NCI-H2171 treated with DMSO at 0.1 percent for 48 hours (cell line): ENCODE measurements around the gene PITPNC1.
"Not testable (repeated sequence)": the region's sequence is repeated elsewhere in the genome, so short reads cannot be mapped to it uniquely, and the experiment has no call there.

Source experiments
- DNase-seq: peaks from one replicate; lab custom pipeline; 2025; lab: John Stamatoyannopoulos, UW

PITPNC1 gene

DNA sequence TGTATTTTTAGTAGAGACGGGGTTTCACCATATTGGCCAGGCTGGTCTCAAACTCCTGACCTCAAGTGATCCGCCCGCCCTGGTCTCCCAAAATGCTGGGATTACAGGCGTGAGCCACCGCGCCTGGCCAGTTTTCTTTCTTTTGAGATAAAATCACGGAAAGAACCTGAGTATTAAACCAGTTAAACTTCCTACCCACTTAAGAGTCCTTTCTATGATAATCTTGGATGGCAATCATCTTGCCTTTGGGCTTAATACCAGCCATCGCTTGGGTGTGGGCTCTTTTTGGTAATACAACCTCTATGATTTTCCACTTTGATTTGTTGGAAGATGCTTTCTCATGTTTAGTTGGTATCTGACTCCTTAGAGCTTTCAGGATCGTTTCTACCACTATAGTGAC lies 24.0 kb downstream of the PITPNC1 start:
- DNase-seq, result no peak

DNA sequence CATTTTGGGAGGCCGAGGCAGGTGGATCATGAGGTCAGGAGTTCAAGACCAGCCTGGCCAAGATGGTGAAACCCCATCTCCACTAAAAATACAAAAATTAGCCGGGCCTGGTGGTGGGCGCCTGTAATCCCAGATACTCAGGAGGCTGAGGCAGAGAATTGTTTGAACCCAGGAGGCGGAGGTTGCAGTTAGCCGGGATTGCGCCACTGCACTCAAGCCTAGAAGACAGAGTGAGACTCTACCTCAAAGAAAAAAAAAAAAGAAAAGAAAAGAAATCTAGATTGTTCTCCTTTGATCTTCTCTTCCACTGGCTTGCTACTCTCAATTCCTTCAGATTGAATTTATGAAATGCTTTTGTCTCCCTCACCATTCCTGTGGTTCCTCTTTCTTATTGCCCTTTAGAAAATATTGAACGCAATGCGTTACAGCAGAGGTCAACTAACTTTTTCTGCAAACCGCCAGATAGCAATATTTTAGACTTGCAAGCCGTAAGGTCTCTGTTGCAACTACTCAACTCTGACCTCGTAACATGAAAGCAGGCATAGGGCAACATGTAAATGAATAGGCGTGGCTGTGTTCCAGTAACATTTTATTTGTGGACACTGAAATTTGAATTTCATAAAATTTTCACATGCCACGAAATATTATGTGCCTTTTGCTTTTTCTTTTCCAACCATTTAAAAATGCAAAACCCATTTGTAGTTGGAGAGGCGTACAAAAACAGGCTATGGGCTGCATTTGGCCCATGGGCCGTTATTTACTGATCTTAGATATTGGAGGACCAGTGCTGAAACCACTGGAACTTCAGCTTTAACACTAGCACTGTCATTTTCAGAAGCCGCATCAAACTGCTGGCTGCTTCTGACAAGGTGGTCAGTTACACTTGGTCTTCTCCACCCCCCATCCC lies 24.8 kb downstream of the PITPNC1 start:
- no peak for DNase-seq

DNA sequence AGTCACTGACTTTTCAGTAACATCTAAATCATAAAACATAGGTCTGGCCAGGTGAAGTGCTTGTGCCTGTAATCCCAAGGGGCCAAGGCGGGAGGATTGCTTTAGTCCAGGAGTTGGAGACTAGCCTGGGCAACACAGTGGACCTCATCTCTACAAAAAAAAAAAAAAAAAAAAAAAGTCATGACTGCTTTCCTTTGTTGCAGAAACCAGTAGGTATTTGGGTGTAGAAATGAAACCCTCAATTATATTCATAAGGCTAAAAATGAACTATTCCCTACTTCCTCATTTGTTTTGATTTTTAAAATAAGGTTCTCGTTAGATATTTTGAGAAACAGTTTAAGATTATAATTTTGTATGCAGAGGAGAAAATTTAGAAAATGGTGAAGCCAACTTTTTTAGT lies 26.0 kb downstream of the PITPNC1 start:
- no peak for DNase-seq

DNA sequence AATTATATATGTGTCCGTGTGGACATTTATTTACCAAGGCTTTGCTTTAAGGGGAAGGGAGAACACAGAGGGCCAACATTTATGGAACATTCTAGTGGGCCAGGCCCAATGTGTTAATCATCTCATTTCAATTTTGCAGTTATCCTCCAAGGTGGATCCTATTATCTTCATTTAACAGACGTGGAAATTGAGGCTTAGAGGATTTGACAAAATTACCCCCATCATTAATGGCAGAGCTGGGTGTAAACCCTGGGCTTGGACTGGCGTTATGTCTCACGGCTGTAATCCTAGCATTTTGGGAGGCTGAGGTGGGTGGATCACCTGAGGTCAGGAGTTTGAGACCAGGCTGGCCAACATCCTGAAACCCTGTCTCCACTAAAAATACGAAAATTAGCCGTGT lies 26.4 kb downstream of the PITPNC1 start:
- no peak for DNase-seq

DNA sequence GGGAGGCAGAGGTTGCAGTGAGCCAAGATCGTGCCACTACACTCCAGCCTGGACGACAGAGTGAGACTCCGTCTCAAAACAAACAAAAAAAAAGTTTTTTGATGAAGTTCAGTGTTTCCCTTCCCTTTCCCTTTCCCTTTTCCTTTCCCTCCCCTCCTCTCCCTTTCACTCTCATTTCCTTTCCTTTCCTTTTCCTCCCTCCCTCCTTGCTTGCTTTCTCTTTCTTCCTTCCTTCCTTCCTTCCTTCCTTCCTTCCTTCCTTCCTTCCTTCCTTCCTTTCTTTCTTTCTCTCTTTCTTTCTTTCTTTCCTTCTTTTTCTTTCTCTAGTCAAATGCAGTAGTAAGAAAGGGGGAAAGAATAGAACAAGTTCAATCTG lies 31.4 kb downstream of the PITPNC1 start:
- not testable (repeated sequence) for DNase-seq

DNA sequence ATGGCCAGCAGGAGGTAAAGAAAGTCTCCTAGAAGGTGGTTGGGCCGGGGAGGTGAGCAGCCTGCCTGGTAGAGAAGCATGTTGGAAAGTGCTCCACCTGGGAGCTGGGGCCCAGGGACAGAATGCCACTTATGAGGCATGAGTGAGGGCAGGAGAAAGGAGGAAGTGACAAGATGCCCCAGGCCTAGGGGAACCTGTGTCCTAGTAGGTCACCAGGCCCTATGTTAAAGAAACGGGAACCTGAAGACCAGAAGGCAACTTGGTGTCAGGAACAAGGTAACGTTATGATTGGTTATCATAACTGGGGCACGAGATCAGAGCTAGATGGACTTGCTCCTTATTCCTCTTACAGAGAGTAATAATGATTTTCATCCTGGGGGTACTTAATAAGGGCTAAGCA lies 34.3 kb downstream of the PITPNC1 start:
- no peak for DNase-seq

DNA sequence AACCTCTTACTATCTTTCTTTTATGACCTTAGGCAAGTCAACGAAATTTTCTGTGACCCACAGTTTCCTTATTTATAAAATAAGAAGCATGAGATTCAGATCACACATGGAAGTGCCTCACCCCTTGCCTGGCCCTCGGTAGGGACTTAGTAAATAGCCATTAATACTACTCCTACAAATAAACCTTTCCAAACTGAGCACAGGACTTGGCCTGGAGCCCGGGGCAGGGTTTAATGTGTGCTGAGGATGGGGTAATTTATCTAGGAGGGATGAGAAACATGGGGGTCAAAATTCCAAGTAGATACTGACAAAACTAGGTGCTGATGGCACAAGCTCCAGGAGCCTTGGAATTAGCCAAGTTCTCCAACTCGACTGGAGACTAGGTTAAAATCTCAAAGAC lies 35.0 kb downstream of the PITPNC1 start:
- DNase-seq, result no peak

DNA sequence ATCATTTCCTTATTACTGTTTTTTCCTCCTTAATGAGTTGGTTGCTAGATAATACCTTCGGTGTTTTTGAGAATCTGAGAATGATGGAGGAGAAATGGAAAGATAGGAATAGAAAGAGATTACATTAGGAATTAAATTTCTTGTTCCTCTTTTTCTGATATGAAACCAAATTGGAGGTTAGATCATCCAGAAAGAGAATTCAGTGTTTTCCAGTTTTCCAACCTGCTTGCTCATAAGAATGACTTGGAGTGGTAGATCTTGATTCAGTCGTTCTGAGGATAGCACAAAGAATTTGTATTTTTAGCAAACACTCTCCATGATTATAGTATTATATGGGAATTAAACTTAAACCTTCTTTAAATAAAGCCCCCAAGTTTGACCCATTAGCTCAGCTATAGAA lies 35.9 kb downstream of the PITPNC1 start:
- DNase-seq, result no peak

DNA sequence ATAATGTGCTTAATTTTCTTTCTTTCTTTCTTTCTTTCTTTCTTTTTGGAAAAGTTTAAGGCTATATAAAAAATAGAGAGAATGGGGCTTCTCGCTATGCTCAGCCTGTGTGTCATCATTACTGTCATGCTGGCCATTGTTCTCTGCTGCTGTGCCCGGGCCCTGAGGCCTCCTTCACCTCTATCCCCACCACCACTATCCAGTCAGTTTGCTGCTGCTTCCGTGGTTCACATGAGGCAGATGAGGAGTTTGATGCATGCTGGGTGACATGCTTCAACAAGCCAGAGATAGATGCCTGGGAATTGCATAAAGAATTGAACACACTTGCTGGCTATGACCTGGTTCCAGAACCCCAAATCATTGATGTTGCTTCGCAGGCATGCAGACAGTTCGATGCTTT lies 36.3 kb downstream of the PITPNC1 start:
- DNase-seq, result no peak

DNA sequence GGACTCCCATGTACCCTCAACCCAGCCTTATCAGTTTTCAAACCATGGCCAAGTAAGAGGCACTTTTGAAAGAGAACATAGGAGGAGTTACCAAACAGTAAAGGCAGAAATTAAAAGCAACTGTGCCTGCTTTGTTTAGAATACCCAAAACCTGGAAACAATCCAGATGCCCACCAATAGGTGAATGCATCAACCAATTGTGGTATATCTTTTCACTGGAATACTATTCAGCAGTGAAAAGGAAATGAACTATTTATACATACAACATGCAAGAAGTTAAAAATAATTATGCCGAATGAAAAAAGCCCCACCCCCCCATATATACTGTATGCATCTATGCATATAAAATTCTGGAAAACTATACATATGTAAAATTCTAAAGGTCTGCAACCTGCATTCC lies 37.0 kb downstream of the PITPNC1 start:
- DNase-seq, result no peak

DNA sequence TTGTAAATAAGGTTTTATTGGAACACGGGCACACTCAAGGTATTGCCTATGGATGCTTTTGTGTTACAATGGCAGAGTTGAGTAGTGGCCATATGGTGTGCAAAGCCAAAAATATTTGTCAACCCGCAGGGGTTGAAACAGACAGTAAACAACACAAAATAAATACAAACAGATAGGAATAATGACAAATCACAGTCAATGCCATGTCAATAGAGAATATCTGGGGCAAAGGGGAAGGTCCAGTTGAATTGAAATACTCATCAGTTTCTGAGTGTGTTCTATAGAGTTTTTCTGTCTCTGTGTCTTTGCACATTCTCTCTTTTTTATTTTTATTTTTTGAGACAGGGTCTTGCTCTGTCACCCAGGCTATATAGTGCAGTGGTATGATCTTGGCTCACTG lies 37.5 kb downstream of the PITPNC1 start:
- no peak for DNase-seq

DNA sequence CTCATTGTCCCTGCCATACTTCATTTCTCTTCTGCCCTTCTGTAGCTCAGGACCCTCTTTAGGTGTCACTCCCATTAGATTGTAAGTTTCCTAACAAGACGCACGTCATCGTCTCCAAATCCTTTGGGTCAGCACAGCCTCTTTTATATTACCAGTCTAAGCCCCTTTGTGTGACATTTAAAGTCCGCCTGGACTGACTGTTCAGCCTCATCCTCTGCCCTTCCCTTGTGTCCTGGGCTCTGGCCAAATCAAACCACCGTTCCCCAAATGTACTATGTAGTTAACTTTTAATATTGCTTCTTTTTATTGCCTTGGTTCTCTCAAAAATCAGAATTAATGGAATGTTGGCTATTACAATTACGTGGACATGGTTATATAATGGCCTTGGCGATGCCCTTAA lies 38.2 kb downstream of the PITPNC1 start:
- no peak for DNase-seq

DNA sequence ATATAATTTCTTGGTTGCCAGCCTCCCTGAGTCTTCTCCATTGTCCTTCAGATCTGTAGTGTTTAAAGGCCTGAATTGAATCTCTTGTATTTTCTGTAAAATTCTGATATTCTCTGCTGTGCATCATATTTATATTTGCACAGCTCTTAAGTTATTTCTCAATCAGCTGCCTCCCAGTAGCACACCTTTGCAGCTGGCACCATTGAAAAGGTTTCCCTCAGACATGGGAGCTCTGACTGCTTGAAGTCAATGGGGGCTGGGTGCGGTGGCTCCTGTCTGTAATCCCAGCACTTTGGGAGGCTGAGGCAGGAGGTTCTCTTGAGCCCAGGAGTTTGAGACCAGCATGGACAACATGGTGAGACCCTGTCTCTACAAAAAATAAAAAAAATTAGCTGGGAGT lies 40.4 kb downstream of the PITPNC1 start:
- DNase-seq, result no peak

DNA sequence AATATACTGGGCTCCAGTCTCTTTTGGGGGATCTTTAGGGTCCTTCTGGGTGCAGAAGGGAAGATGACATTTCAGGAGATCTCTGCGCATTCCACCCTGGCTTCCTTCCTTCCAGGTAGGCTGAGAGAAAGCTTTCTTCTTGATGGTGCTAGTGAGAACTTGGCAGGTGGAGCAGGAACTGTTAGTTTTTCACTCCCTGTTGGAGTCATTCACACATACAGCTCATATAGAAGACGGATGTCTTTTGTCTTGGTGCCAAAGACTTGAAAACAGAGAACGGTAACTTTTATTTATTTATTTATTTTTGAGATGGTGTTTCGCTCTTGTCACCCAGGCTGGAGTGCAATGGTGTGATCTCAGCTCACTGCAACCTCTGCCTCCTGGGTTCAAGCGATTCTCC lies 43.9 kb downstream of the PITPNC1 start:
- no peak for DNase-seq

DNA sequence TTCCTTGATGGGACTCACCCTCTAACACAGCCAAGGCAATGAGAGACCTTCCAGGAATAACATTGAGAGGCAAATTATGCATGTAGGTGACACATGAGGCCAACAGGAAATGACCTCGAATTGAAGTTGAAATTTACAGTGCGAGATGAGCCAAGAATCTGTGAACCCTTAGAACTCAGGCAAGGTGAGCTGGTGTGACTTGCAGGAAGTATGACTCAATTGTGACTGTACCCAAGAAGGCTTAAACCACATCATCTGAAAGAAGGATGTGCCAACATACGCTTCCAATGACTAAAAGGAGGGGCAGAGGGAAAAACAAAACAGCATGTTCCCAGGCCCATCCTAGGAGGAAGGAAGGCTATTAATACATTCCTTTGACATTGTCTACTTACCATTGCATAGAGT lies 44.8 kb downstream of the PITPNC1 start:
- no peak for DNase-seq

DNA sequence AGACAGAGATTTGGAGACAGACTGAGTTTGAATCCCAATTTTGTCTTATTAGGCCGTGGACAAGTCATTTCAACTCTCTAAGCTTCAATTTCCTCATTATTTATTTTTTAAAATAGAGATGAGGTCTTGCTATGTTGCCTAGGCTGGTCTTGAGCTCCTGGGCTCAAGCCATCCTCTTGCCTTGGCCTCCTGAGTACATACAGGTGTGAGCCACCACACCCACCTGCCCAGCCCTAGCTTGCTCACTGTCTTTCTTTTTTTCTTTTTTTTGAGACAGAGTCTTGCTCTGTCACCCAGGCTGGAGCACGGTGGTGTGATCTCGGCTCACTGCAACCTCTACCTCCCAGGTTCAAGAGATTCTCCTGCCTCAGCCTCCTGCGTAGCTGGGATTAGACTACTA lies 45.2 kb downstream of the PITPNC1 start:
- not testable (repeated sequence) for DNase-seq

DNA sequence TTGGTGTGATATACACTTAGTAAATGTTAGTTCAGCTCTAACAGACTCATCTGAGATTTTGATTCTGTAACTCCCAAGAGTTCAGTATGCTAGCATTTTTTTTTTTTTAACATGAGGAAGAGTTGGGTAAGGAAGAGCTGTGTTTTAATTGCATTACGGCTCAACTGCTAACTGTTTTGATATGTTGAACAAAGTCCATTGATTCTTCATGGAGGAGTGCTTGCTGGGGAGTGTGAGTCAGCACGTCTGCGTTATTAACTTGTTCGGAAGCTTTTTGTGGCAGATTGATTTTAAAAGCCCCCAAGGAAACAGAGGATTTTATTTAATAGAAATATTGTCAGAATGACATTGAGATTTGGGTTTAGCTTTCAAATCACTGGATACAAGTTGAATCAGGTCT lies 45.8 kb downstream of the PITPNC1 start:
- DNase-seq, result no peak

DNA sequence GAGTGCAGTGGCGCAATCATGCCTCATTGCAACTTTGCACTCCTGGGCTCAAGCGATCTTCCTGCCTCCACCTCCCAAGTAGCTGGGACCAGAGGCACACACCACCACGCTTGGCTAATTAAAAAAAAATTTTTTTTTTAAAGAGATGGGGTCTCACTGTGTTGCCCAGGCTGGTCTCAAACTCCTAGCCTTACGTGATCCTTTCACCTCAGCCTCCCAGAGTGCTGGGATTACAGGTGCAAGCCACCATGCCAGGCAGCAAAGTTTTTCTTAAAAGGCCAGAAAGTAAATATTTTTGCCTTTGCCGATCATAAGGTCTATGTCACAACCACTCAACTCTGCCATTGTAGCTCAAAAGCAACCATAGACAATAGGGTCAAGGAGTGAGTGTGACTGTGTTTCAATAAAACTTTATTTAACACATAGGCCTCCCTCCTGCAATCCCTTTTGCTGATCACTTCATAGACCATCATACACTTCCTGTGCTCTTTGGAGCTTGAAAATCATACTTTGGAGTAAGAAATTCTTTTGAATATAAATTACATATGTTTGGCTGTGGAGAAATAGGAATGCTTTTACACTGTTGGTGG lies 48.6 kb downstream of the PITPNC1 start:
- no peak for DNase-seq

DNA sequence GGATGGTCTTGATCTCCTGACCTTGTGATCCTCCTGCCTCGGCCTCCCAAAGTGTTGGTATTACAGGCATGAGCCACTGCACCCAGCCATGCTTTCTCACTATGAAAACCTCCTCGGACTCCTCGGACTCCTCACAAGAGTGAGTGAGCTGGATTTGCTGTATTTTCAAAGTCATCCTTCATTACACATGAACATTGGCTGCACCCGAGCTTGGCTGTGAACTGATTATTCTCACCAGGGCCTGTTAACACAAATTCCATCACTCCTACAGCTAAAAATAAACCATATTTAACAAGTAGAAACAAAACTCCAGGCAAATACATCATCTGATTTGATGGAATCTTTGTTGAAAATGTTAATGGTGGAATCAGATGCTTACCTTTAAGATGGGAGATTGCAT lies 50.3 kb downstream of the PITPNC1 start:
- DNase-seq, result no peak

DNA sequence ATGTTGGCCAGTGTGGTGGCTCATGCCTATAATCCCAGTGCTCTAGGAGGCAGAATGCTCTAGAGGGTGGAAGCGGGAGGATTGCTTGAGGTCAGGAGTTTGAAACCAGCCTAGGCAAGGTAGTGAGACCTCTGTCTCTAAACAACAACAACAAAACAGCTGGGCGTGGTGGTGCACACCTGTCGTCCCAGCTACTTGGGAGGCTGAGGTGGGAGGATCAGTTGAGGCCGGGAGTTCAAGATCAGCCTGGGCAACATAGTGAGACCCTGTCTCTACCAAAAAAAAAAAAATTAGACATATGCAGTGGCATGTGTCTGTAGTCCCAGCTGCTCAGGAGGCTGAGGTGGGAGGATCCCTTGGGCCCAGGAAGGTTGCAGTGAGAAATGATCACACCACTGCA lies 53.4 kb downstream of the PITPNC1 start:
- DNase-seq, result not testable (repeated sequence)

DNA sequence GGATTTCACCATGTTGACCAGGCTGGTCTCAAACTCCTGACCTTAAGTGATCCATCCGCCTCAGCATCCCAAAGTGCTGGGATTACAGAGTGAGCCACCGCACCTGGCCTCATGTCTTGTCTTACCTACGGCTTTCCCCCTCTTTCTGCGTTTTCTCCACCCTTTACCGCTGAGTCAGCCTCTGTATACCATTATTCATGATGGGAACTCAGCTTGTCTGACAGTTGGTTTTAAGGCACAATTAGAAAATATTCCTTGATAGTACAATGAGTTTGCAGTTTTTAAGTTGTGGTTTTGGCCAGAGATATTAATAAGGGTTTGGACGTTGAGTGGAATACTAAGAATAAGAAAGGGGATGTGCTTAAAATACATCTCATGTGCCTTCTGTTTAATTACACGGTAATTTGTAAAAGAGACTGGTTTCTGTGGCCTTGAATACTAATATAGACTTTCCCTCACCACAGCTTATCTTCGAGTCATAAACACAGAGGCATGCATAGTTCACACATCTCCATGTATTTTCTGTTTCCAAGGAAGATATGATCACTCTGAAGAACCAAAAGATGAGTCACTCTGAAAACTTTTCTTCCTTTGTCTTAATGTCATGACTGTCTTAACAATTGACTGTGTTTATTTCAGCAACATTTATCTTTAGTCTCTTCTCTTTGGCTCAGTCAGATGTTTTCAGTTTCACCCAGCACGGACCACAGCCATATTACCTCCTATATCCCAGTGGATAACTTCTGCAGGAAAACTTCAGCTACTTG lies 54.4 kb downstream of the PITPNC1 start:
- no peak for DNase-seq

DNA sequence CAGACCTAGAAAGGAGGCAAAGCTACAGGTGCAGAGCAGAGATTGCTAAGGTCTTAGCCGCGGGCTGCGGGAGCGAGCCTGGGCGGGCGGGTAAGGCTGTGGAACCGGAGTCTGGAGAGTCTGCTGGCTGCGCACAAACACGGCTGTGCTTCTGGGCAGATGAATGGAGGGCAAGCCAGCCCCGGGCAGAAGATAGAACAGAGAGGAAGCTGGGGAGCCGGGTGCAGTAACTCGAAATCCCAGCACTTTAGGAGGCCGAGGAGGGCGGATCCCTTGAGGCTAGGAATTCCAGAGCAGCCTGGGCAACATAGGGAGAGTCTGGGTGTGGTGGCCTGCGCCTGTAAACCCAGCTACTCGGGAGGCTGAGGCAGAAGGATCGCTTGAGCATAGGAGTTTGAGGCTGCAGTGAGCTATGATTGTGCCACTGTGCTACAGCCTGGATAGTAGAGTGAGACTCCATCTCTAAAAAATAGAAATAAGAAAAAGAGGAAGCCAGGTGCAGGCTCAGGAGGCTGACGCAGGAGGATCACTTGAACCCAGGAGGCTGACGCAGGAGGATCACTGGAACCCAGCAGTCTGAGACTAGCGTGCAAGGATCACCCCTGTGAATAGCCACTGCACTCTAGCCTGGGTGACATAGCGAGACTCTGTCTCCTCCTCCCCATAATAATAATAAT lies 56.3 kb downstream of the PITPNC1 start:
- no peak for DNase-seq
